ENCODE results near the gene UPK3A.
"Not testable (repeated sequence)": the region's sequence is repeated elsewhere in the genome, so short reads cannot be mapped to it uniquely, and the experiment has no call there.

DNA sequence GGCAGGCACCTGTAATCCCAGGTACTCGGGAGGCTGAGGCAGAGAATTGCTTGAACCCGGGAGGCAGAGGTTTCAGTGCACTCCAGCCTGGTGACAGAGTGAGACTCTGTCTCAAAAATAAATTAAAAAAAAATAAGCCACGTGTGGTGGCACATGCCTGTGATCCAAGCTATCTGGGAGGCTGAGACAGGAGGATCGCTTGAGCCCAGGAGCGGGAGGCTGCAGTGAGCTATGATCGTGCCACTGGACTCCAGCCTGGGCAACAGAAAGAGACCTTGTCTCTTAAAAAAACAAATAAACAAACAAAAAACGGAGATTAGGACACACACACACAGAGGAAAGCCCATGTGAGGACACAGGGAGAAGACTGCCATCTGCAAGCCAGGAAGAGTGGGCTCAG, 7.0 kb upstream of the UPK3A start:
- TF ChIP-seq, protein P1, sequence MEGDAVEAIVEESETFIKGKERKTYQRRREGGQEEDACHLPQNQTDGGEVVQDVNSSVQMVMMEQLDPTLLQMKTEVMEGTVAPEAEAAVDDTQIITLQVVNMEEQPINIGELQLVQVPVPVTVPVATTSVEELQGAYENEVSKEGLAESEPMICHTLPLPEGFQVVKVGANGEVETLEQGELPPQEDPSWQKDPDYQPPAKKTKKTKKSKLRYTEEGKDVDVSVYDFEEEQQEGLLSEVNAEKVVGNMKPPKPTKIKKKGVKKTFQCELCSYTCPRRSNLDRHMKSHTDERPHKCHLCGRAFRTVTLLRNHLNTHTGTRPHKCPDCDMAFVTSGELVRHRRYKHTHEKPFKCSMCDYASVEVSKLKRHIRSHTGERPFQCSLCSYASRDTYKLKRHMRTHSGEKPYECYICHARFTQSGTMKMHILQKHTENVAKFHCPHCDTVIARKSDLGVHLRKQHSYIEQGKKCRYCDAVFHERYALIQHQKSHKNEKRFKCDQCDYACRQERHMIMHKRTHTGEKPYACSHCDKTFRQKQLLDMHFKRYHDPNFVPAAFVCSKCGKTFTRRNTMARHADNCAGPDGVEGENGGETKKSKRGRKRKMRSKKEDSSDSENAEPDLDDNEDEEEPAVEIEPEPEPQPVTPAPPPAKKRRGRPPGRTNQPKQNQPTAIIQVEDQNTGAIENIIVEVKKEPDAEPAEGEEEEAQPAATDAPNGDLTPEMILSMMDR (conservative IDR thresholded peaks at IDR 0.05), result not testable (repeated sequence)
- not testable (repeated sequence) for TF ChIP-seq ZFX (IDR thresholded peaks at IDR 0.05)
